Measurements from ENCODE around the gene RFNG. TPM values are rescaled to one million over a fixed set of nuclear protein-coding genes. Genes with fewer than 3 reads are reported as not detected.

RFNG gene
- total and polyA plus RNA-seq, 2 donors (not counting 1 experiment from before 2014, with no cell fraction given), result 30.1 to 44.5 TPM

DNA sequence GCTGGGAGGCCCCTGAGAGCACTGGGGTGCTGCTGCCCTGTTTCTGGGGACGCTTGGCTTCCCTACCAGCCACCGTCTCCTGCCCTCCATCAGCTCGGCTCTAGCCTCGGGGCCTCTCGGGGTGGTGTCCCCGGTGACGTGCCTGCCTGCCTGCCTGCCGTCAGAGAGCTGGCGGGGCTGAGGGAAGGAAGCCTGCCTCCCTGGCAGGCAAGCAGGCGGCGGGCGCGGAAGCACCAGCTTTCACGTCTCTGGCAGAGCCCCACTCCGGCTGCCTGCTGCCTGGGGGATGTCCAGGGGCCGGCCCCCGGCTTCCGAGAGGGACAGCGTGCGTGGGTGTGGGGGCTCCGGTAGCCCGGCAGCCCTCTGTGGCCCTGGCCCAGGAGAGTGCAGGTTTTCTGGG, 38.3 kb downstream of the RFNG start:
- Mint-ChIP-seq H3K9me3 (ENCODE audit: insufficient read depth) (no peaks in the 10 kb centered on the region), H3K4me1 (no peaks in the 10 kb centered on the region), H3K27ac (no peak overlapping the region), H3K27me3 (no peaks in the 10 kb centered on the region), H3K4me3 (no peak overlapping the region)
- Histone ChIP-seq H3K27me3 (replicated peaks in 1 of 4; ENCODE audit: control extremely low read depth in 1 of 4, control insufficient read depth in 3 of 4, insufficient read depth in 4 of 4, low read length in 3 of 4) (no peaks in the 10 kb centered on the region), H4K20me1 (ENCODE audit: control insufficient read depth, insufficient read depth, low read length, poor library complexity, severe bottlenecking) (no peaks in the 10 kb centered on the region), H3K27ac (ENCODE audit: low read length in 2 of 2) (no peak overlapping the region), H2AFZ (ENCODE audit: insufficient read depth, low read depth, low read length, poor library complexity, severe bottlenecking) (no peak overlapping the region), H3K79me2 (ENCODE audit: control insufficient read depth, insufficient read depth, low read length) (no peaks in the 10 kb centered on the region), H3K9me3 (ENCODE audit: control extremely low read depth in 1 of 3, control insufficient read depth in 2 of 3, insufficient read depth in 1 of 3, low read length in 2 of 3) (no peaks in the 10 kb centered on the region), H3K36me3 (replicated peaks in 1 of 2; ENCODE audit: control extremely low read depth in 1 of 2, control insufficient read depth in 1 of 2, extremely low read depth in 1 of 2, insufficient read depth in 2 of 2, low read length in 1 of 2) (peaks cover 0 to 9% of the 10 kb centered on the region in 2 experiments), H3K4me1 (ENCODE audit: control insufficient read depth in 2 of 2, insufficient read depth in 2 of 2, low read length in 2 of 2) (no peaks in the 10 kb centered on the region), H3K4me3 (ENCODE audit: control extremely low read depth in 1 of 5, extremely low read depth in 1 of 5, insufficient read depth in 1 of 5, low read depth in 2 of 5, low read length in 4 of 5) (no peak overlapping the region), H3K4me2 (replicated peaks; ENCODE audit: low read depth, low read length, poor library complexity, severe bottlenecking) (no peak overlapping the region), H3K9ac (ENCODE audit: low read length) (no peak overlapping the region)
- no peak for ATAC-seq (ENCODE audit: low read depth)
- ChIA-PET POLR2A (no interaction called here), CTCF (no interaction called here)
- no peak for DNase-seq
- 59% methylated on average over 21 of the region's 22 CpGs for WGBS (ENCODE audit: insufficient coverage)
- TF ChIP-seq, protein P1, sequence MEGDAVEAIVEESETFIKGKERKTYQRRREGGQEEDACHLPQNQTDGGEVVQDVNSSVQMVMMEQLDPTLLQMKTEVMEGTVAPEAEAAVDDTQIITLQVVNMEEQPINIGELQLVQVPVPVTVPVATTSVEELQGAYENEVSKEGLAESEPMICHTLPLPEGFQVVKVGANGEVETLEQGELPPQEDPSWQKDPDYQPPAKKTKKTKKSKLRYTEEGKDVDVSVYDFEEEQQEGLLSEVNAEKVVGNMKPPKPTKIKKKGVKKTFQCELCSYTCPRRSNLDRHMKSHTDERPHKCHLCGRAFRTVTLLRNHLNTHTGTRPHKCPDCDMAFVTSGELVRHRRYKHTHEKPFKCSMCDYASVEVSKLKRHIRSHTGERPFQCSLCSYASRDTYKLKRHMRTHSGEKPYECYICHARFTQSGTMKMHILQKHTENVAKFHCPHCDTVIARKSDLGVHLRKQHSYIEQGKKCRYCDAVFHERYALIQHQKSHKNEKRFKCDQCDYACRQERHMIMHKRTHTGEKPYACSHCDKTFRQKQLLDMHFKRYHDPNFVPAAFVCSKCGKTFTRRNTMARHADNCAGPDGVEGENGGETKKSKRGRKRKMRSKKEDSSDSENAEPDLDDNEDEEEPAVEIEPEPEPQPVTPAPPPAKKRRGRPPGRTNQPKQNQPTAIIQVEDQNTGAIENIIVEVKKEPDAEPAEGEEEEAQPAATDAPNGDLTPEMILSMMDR (IDR thresholded peaks at IDR 0.05), result no peak
- no peak for TF ChIP-seq EZH2 (IDR thresholded peaks at IDR 0.05; ENCODE audit: borderline replicate concordance, insufficient read depth, low read depth, low read length, poor library complexity, severe bottlenecking)
- intact Hi-C loops (cut with micrococcal nuclease), result no loop called here

DNA sequence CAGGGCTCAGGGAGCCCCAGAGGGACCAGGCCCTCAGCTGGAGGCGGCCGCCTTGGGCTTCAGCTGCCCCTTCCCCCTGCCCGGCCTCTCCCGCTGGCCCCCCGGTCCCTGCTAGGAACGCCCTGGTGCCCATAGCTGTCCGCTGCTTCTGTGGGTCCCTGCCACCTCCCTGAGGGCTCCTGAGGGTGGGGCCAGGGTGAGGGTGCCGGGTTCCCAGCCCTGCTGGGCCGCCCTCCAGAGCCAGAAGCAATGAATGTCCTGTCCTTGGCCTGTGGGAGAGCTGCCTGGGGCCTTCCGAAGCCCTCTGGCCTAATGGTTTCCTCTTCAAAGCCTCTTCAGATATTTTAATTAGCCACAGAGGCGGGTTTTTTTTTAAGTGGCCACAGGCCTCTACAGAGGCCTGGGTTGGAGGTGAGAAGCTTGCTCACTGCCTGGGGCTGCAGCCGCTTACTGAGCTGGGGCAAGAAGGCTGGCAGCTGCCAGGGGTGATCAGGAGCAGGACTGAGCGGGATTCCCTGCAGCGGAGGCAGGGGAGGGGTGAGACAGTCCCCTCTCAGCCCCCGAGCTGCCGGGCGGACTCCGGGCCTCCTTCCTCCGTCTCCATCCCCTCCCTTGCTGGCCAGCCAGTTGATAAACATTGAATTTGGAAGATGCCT, 38.8 kb downstream of the RFNG start:
- TF ChIP-seq, protein P1 (IDR thresholded peaks at IDR 0.05), result no peak
- no peak for TF ChIP-seq EZH2 (IDR thresholded peaks at IDR 0.05; ENCODE audit: borderline replicate concordance, insufficient read depth, low read depth, low read length, poor library complexity, severe bottlenecking)
- intact Hi-C loops (cut with micrococcal nuclease), result no loop called here
- no peak overlapping the region for H3K4me2 ChIP-seq (replicated peaks; ENCODE audit: low read depth, low read length, poor library complexity, severe bottlenecking)
- H3K36me3 ChIP-seq (replicated peaks in 1 of 2; ENCODE audit: control extremely low read depth in 1 of 2, control insufficient read depth in 1 of 2, extremely low read depth in 1 of 2, insufficient read depth in 2 of 2, low read length in 1 of 2), result peaks cover 0 to 8% of the 10 kb centered on the region in 2 experiments
- WGBS (ENCODE audit: insufficient coverage), result 92% methylated on average over 12 of the region's 19 CpGs
- no peaks in the 10 kb centered on the region for H3K79me2 ChIP-seq (ENCODE audit: control insufficient read depth, insufficient read depth, low read length)
- no peaks in the 10 kb centered on the region for H3K4me1 ChIP-seq (ENCODE audit: control insufficient read depth in 2 of 2, insufficient read depth in 2 of 2, low read length in 2 of 2)
- H3K9me3 Mint-ChIP-seq (ENCODE audit: insufficient read depth), result no peaks in the 10 kb centered on the region
- H3K27me3 Mint-ChIP-seq, result no peaks in the 10 kb centered on the region
- no peaks in the 10 kb centered on the region for H3K9me3 ChIP-seq (ENCODE audit: control extremely low read depth in 1 of 3, control insufficient read depth in 2 of 3, insufficient read depth in 1 of 3, low read length in 2 of 3)
- no peaks in the 10 kb centered on the region for H3K27me3 ChIP-seq (replicated peaks in 1 of 4; ENCODE audit: control extremely low read depth in 1 of 4, control insufficient read depth in 3 of 4, insufficient read depth in 4 of 4, low read length in 3 of 4)
- POLR2A ChIA-PET, result no interaction called here
- no peak overlapping the region for H2AFZ ChIP-seq (ENCODE audit: insufficient read depth, low read depth, low read length, poor library complexity, severe bottlenecking)
- no peak overlapping the region for H3K4me3 Mint-ChIP-seq
- H3K27ac ChIP-seq (ENCODE audit: low read length in 2 of 2), result no peak overlapping the region
- no peaks in the 10 kb centered on the region for H3K4me1 Mint-ChIP-seq
- CTCF ChIA-PET, result no interaction called here
- no peak overlapping the region for H3K27ac Mint-ChIP-seq
- no peak overlapping the region for H3K9ac ChIP-seq (ENCODE audit: low read length)
- no peak overlapping the region for H3K4me3 ChIP-seq (ENCODE audit: control extremely low read depth in 1 of 5, extremely low read depth in 1 of 5, insufficient read depth in 1 of 5, low read depth in 2 of 5, low read length in 4 of 5)
- no peak for ATAC-seq (ENCODE audit: low read depth)
- no peak for DNase-seq
- no peaks in the 10 kb centered on the region for H4K20me1 ChIP-seq (ENCODE audit: control insufficient read depth, insufficient read depth, low read length, poor library complexity, severe bottlenecking)
